Effector CD4-positive, alpha-beta T cell (primary cell): ENCODE results near the gene PSME3.

Experiments
- DNase-seq: peaks from one replicate; pipeline ENCODE4 v3.0.0-alpha.2; 2020

Gene PSME3

DNA sequence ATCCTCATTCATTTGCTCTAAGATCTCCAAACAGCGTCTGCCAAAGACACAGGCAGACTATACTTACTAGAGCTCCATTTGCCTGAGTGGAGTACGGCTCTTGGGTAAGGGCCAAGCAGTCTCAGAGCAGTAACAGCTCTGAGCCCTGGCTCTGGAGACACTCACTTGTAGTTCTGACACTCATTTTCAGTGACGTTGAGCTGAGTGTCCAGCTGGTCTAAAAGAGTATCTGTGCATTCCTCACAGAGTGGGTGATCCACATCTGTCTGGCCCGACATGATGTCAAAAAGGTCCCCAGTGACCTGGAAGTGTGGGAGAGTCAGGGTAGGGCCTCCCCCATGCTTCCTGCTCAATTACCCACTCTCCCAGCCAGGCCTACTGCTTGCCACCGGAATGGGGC is 14.8 kb upstream of the PSME3 start:
- no peak for DNase-seq

DNA sequence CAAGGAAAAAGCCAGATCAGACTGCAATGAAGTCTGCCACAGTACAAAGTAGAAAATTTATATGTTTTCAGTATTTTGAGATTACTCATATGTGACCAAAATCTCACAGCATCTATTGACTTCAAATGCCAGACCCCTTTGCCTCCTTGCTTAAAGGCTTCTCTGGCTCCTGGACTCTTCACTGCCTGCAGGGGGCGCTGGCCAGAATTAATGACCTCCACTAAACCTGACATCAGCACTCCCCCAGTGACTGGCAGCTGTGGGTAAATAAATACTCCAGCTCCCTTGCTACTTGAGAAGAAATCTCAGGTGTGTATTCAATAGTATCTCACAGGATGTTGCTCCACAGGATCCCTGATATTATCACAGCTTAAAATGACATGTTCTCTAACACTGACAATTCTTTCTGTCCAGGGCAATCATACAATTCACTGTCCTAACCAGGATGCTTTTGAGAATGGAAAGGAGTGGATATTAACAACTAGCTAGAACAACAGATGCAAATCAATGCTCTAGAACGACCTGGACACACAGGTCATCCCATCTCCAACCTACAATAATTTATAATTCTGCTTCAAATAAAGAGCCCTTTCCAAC is 13.2 kb upstream of the PSME3 start:
- DNase-seq, result peak; percentile 50

- DNase-seq, result no peak
These were observed 12.0 kb upstream of the PSME3 start for GRCh38 chr17:42821176-42821575.

- DNase-seq, result no peak
These were observed 5.7 kb upstream of the PSME3 start for GRCh38 chr17:42827472-42827871.

- DNase-seq, result no peak
These were observed 2.2 kb upstream of the PSME3 start for GRCh38 chr17:42830971-42831370.

DNA sequence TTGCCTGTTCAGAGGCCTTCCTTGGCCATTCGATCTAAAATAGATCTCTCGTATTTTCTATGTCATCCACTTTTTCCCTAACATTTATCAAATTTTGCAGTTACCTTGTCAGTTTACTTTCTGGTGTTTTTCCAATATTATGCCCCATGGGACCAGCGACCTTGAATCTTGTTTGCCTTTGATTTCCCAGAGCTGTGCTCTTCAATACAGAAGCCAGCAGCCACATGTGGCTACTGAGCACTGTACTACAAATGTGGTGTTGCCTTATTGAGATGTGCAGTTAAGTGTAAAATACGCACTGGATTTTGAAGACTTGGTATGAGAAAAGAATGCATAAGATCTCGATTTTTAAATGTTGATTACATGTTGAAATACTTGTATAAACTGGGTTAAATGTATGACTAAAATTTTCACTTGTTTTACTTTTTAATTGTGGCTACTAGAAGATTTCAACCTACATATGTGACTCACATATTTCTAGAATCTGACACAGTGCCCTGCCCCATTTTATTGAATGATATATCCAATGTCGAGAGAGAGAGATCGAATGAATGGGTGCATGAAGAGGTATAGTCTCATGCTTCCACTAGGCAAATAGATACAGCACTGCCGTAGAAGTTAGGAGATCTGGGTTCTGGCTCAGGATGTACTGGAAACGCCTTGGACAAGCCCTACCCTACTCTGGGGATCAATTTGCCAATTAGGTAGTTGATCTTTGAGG is 824 bp upstream of the PSME3 start:
- DNase-seq, result no peak

DNA sequence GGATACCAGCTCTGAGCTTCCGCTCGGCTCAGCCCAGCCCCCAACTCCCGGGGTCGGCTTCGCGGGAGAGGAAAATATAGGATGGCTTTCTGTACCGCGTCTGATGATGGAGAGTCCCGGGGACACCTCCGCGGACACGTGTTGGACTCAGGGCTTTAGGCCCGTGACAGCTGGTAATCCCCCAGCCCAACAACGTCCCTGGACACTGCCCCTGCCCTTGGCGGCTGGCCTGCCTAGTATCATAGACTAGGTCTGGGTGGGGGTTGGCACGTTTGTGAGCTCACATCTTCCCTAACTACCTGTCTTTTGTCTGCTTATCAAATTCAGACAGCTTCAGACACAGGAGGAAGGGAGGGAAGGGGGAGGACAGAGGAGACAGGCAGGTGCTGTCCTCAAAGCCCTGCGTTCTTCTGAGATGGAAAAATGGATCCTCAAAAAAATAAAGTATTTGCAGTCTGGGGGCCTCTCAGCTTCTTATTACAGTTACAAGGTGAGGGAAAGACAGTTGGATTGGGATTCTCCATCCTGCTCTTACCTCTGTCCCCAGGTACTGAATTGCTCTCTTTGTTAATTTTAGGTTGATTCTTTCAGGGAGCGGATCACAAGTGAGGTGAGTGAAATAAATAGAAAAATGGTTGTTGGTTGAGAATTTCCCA is 698 bp downstream of the PSME3 start:
- peak; percentile 5 for DNase-seq

DNA sequence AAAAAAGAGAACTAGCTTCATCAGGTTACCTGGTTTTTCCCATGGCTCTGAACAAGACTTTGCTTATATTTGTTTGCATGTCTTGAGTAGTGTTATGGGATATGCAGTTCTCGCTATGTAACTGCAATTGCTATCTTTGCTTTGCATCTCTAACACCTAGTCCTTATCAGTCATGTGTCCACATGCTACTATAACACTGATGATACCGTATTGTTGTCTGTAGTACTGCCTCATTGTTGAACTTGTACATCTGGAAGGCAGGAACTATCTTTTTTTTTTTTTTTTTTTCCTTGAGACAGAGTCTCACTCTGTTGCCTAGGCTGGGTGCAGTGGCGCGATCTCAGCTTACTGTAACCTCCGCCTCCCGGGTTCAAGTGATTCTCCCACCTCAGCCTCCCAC is 2.5 kb downstream of the PSME3 start:
- DNase-seq, result no peak

GRCh38 chr17:42841975-42842685 is 8.9 kb downstream of the PSME3 start:
- DNase-seq, result no peak

- DNase-seq, result no peak
These were observed 10.2 kb downstream of the PSME3 start for GRCh38 chr17:42843358-42843934.

GRCh38 chr17:42844271-42844670 is 11.1 kb downstream of the PSME3 start, which contains the start of gene AOC2:
Gene AOC2 (plus strand): TSS chr17:42844580. CDS start chr17:42844627, 47 bp downstream.
- no peak for DNase-seq

DNA sequence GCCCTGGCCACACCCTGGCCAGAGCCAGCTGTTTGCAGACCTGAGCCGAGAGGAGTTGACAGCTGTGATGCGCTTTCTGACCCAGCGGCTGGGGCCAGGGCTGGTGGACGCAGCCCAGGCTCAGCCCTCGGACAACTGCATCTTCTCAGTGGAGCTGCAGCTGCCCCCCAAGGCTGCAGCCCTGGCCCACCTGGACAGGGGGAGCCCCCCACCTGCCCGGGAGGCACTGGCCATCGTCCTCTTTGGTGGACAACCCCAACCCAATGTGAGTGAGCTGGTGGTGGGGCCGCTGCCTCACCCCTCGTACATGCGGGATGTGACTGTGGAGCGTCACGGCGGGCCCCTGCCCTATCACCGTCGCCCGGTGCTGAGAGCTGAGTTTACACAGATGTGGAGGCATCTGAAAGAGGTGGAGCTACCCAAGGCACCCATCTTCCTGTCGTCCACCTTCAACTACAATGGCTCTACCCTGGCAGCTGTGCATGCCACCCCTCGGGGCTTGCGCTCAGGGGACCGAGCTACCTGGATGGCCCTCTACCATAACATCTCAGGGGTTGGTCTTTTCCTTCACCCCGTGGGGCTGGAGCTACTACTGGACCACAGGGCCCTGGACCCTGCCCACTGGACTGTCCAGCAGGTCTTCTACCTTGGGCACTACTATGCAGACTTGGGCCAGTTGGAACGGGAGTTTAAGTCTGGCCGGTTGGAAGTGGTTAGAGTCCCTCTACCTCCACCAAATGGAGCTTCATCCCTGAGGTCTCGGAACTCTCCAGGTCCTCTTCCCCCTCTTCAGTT is 11.8 kb downstream of the PSME3 start:
- no peak for DNase-seq

DNA sequence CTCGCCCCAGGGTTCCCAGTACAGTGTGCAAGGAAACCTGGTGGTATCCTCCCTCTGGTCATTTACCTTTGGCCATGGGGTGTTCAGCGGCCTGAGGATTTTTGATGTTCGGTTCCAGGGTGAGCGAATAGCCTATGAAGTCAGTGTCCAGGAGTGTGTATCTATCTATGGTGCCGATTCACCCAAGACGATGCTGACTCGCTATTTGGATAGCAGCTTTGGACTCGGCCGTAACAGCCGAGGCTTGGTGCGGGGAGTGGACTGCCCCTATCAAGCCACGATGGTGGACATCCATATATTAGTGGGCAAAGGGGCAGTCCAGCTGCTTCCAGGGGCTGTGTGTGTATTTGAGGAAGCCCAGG is 12.3 kb downstream of the PSME3 start:
- no peak for DNase-seq

DNA sequence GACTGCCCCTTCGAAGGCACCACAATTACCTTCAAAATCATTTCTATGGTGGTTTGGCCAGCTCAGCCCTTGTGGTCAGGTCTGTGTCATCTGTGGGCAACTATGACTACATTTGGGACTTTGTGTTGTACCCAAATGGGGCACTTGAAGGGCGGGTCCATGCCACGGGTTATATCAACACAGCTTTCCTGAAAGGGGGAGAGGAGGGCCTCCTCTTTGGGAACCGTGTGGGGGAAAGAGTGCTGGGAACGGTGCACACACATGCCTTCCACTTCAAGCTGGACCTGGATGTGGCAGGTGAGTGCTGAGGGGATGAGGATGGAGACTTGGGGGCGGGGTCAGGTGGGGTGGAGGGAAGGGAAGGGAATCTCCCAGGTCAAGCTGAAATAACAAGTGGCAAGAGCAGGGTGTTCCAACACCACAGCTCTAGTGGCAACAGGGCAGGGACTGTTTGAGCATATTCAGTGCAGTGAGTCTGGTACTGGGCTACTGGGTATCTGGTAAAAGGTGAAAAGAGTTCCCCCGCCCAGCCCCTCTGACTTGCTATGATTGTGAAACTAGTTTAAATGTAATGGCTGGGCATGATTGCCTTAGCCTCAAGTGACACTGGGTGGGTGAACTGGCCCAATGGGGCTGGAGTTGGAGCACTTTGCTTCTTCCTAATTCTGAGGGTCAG is 12.9 kb downstream of the PSME3 start:
- DNase-seq, result no peak

- no peak for DNase-seq
These were observed 13.5 kb downstream of the PSME3 start for GRCh38 chr17:42846594-42847280.

GRCh38 chr17:42848093-42848492 is 14.9 kb downstream of the PSME3 start:
- DNase-seq, result no peak

DNA sequence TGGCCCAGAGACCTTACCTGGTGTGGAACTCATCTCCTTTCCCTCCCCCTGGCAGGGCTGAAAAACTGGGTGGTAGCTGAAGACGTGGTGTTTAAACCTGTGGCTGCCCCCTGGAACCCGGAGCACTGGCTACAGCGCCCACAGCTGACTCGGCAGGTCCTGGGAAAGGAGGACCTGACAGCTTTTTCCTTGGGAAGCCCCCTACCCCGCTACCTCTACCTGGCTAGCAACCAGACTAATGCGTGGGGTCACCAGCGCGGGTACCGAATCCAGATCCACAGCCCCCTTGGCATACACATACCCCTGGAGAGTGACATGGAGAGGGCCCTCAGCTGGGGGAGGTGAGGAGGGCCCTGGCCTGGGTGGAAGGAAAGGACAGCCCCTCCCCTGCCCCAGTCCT is 15.8 kb downstream of the PSME3 start:
- DNase-seq, result no peak

- DNase-seq, result no peak
These were observed 16.4 kb downstream of the PSME3 start for GRCh38 chr17:42849451-42850181.

GRCh38 chr17:42850954-42851353 is 17.8 kb downstream of the PSME3 start, which contains the start of gene AOC3:
Gene AOC3 (plus strand): TSS chr17:42851199. CDS start chr17:42851344, 145 bp downstream.
- no peak for DNase-seq
